GM21737 (cell line): Measurements from ENCODE around the gene ADGRG3.
"Not testable (repeated sequence)": the region's sequence is repeated elsewhere in the genome, so short reads cannot be mapped to it uniquely, and the experiment has no call there.

Experiments
- ATAC-seq: cut with Tn5 transposase; IDR thresholded peaks from one replicate; pipeline ENCODE4 v1.9.1; 2021; ENCODE audit warnings: mild to moderate bottlenecking, moderate library complexity; ENCODE audit not compliant: unreplicated experiment

ADGRG3 gene

DNA sequence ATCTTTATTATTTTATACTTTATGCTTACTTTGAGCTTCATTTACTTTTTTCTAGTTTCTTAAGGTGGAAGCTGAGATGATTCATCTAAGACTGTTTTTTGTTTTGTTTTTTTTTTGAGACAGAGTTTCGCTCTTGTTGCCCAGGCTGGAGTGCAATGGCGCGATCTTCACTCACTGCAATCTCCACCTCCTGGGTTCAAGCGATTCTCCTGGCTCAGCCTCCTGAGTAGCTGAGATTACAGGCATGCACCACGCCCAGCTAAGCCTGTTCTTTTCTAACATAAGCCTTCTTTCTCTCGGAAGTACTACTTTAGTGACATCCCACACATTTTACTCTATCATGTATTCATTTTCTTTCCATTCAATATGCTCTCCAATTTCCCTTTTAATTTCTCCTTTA is 44.5 kb downstream of the ADGRG3 start:
- not testable (repeated sequence) for ATAC-seq

DNA sequence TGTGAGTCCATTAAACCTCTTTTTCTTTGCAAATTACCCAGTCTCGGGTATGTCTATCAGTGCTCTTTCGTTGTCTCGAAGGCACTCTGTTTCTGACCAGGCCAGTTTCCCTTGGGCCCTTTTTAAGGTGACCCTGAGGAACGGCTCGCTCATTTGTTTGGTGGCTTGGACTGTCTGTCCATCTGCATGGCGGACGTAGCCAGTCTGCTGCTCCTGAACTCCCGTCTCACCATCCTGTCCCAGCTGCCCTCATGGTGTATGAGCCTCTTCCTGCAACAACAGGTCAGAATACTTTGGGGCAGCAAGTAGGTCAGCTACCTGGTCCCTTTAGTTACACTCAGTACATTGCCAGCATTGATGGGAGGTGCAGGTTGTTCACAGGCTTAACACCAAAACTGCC is 45.5 kb downstream of the ADGRG3 start:
- ATAC-seq, result no peak

DNA sequence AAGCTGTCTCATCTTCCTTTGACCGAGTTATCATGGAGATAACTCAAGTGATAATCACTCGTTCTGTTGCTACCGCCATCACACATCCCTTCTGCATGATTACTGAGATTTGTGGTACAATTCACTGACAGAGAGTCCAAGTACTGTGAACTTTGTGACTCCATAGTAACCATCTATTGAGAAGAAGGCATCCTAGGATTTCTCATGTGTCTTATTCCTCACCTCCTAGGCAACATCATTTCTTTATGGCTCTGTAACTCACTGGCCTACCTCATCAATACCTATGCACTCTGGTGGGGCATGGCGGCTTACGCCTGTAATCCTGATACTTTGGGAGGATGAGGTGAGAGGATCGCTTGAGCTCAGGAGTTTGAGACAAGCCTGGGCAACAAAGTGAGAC is 45.9 kb downstream of the ADGRG3 start:
- ATAC-seq, result no peak

DNA sequence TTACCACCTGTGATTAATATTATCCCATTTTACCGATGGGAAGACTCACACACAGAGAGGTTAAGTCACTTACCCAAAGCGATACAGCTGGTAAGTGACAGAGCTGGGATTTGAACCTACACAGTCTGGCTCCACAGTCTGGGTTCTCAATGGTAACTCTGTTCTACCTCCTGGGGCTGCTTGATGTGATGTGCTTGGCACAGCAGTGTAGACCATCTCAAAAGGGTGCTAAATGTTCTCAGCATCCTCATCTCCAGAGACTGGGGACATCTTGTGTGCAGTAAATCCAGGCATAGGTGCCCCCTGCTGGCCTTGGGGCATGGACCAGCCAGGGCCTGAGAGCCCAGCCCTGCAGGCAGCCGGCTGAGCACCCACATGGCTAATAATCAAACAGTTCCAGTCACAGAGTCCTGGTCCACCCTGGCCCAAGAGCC is 52.1 kb downstream of the ADGRG3 start:
- no peak for ATAC-seq

DNA sequence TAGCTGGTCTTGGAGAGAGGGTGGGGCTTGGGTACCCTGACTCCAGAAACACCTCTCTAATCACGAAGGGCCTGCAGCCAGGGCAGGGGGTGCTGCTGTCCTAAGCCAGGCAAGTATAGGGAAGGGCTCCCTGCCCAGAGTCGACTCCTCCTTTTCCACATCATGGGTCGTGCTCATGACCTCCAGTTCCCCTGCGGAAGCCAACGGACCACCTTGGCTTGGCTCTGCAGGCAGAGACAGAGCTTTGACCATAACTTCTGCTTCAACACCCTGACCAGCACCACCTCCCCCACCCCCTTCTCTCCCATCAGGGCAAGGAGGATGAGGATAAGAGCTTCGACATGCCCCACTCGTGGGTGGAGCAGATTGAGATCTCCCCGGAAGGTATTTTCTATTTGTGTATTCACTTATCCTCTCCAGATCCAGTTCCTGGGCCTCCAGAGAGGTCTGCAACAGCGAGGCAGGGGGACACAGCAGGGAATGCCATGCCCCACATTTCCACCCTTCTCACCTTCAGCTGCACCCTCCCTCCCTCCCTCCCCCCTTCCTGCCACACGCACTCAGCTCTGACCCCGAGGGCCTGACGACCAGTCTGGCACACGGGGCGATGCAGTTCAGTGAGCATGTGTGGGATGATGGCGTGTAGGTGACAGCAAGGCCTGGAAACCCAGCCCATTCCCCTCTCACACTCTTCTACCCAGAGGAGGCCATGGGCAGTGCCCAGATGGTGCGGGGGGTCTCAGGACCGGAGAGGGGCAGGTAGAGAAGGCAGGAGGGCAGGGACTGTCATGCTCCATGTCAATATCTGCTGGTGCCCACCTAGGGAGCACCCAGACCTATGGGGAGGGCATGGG is 53.5 kb downstream of the ADGRG3 start:
- ATAC-seq, result no peak

DNA sequence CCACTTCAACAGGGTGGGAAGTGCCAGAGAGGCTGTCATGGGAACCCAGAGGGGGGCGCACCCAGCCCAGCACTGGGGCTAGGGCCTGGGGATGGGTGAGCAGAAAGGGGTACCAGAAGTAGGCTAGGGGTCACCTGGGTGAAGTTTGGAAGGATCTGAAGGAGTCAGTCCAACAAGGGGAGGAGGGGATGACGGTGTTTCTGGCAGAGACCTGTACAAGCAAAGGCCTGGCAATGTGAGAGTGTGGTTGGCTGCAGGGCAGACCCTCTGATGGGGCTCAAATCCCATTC is 54.0 kb downstream of the ADGRG3 start:
- no peak for ATAC-seq

DNA sequence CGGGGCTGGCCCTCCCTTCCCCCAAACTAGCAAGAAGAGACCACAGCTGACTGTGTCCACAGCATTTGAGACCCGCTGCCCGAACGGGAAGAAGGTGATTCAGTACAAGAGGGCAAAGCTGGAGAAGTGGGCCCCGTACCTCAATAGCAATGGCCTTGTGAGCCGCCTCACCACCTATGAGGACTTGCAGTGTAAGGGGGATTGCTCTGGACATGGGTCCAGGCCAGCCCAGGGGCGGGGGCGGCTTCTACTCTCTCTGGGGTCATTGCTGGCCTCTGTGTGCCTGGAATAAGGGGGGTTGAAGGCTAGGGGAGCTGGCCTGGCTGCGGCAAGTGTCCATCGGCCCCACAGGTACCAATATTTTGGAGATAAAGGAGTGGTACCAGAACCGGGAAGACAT is 54.5 kb downstream of the ADGRG3 start:
- ATAC-seq, result no peak

DNA sequence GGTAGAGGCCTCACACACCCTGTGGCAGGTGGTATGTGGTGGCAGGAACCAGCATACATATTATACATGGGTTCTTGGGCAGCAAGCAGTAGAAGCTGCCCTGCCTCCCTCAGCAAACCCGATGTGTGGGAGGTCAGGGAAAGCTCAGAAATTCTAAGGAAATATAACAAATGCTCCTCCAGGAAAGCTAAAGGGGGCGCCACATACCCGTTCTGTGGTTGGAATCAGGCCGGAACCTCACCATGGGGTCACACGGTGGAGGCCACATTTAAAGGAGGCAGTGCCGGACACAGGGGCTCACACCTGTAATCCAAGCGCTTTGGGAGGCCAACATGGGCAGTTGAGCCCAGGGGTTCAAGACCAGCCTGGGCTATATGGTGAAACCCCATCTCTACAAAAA is 55.1 kb downstream of the ADGRG3 start:
- ATAC-seq, result no peak

DNA sequence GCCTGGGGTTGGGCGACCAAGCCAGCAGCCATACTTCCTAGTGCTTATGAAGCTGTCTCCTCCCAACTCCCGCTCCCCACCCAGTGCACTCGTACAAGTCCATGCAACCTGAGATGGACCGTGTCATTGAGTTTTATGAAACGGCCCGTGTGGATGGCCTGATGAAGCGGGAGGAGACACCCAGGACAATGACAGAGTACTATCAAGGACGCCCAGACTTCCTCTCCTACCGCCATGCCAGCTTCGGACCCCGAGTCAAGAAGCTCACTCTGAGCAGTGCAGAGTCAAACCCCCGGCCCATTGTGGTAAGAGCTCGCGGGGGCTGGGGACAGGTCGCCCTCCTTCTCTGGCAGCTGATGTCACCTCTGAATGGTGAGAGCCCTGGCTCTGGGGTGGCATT is 56.4 kb downstream of the ADGRG3 start:
- ATAC-seq, result no peak

DNA sequence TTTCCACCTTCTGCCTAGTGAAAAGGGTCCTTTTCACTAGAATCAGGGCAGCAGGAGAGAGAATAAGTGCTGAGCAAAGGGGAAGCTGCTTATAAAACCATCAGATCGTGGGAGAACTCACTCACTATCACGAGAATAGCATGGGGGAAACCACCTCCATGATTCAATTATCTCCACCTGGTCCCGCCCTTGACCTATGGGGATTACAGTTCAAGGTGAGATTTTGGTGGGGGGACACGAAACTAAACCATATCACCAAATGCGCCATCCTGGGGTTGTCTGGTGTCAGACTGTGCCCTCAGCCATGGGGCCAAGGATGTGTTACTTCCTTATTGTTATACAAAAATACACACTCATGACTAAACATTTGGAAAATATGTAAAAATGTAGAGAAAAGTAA is 57.0 kb downstream of the ADGRG3 start:
- no peak for ATAC-seq

DNA sequence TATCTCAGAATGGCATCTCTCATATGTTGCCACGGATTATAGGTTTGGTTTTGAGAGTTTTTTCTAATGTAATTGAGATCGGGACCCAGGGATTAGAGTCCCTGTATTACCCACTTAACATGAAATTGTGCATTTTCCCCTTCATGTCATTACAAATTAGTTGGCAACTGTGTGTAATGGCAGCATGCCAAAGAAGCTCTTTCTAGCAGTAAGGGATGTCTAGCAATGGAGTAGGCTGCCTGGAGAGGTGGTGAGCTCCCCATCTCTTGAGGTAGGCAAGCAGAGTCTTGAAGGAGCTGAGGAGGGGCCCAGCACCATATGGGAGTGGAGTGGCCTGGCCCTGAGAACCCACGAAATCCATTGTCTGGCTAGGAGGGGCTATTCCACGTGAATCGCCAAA is 57.4 kb downstream of the ADGRG3 start:
- ATAC-seq, result no peak

DNA sequence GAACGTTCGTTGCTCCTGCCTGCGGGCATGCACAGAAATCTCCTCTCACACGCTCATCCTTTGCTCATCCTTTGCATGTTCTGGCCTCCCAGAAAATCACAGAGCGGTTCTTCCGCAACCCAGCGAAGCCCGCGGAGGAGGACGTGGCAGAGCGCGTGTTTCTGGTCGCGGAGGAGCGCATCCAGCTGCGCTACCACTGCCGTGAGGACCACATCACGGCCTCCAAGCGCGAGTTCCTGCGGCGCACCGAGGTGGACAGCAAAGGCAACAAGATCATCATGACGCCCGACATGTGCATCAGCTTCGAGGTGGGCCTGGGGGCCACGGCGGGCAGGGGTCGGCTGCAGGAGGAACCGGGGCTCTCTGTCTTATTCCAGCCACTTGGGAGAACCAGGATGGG is 57.9 kb downstream of the ADGRG3 start:
- no peak for ATAC-seq

DNA sequence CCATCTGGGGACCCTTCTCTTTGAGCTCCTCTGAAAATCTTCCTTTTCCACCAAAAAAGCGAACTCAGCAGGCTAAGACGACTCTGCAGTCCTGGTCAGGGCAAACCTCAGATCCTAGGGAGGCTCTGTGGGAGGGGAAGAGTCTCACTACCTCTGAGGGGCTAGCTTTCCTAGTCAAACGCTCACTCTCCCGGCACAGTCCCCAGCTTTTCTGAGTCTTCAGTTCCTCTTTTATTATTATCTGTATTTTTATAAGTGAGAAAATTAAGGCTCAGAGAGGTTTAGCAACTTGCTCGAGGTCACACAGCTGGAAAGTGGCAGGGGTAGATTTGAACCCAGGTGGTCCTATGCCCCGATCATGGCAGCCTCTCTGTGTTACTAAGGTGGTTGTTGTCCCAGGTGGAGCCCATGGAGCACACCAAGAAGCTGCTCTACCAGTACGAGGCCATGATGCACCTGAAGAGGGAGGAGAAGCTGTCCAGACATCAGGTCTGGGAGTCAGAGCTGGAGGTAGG is 58.4 kb downstream of the ADGRG3 start:
- no peak for ATAC-seq

DNA sequence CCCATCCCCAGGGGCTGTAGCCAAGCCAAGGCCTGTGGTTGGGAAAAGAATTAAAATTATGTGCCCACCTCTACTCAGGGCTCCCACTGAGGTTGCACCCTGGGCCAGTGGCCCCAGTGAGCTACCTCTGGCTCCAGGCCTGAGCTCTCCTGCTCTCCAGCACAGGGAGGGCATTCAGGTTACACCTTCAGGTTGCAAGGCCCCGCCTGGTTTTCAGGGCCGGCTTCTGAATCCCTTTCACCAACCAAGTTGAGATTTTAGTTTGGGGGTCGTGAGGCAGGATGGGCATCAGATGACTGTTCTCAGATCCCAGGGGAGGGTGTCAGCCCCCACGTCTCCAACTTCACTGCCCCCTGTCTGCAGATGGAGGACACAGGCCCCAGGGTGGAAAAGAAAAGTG is 59.5 kb downstream of the ADGRG3 start:
- no peak for ATAC-seq

DNA sequence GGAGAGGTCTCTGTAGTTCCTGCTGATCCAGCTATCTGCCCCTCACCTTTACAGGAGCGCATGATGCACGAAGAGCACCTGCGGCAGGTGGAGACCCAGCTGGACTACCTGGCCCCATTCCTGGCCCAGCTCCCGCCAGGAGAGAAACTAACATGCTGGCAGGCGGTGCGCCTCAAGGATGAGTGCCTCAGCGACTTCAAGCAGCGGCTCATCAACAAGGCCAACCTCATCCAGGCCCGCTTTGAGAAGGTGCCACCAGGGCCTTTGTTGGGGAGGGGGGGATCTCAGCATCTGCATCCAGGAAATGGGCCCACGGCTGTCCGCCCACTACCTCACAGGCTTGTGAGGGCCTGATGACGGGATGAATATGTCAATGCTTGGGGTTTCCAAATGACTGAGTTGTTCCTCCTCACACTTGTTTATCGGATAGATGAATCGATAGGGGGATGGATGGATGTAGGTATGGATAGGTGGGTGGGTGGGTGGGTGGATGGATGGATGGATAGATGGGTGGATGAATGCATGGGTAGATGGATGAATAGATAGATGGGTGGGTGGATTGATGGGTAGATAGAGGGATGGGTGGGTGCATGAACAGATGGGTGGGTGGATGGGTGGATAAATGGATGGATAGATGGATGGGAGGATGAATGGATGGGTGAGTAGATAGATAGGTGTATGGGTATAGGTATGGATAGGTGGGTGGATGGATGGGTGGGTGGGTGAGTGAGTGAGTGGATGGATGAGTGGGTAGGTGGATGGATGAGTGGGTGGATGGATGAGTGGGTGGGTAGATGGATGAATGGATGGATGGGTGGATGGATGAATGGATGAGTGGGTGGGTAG is 60.5 kb downstream of the ADGRG3 start:
- ATAC-seq, result no peak

DNA sequence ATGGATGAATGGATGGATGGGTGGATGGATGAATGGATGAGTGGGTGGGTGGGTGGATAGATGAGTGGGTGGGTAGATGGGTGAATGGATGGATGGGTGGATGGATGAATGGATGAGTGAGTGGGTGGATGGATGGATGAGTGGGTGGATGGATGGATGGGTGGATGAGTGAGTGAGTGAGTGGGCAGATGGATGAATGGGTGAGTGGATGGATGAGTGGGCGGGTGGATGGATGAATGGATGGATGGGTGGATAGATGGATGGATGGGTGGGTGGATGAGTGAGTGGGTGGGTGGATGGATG is 61.0 kb downstream of the ADGRG3 start:
- no peak for ATAC-seq

DNA sequence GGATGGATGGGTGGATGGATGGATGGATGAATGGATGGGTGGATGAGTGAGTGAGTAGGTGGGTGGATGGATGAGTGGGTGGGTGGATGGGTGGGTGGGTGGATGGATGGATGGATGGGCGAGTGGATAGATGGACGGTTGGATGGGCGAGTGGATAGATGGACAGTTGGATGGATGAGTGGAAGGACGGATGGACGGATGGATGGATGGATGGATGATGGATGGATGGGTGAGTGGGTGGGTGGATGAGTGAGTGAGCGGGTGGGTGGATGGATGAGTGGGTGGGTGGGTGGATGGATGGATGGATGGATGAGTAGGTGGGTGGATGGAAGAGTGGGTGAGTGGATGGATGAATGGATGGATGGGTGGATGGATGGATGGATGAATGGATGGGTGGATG is 61.7 kb downstream of the ADGRG3 start:
- ATAC-seq, result not testable (repeated sequence)

DNA sequence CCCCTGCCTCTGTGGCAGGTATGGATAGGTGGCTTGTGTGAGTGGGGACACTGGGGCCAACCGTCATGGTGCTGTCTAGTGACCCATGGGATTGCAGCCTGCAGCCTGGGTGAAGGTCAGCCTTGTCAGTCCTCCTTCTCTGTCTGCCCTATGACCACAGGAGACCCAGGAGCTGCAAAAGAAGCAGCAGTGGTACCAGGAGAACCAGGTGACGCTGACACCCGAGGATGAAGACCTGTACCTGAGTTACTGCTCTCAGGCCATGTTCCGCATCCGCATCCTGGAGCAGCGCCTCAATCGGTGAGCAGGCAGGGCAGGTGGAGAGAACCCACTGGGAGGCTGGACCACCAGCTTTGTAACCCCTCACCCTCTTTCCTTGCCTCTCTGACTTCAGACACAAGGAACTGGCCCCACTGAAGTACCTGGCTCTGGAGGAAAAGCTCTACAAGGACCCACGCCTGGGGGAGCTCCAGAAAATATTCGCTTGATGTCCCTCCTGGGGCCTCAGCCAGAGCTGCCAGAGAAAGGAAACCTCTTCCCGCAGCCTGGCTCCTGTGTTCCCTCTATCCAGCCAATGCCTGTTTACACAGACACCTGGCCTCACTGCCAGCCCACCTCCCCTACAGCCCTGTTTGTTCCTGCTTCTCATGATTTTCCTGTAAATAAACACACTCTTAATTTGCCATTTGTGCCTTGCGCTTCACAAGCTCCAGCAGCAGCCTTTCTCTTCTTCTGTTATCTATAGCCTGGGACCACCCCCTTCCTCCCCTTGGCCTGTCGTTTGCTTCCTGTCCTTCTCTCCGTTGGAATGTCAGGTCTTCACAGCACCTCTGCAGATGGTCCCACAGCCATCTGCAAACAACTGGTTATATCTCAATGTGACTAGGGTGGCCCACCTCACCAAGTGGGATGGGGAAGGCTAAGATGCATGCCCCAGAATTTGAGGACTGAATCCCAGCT is 62.9 kb downstream of the ADGRG3 start:
- ATAC-seq, result no peak

DNA sequence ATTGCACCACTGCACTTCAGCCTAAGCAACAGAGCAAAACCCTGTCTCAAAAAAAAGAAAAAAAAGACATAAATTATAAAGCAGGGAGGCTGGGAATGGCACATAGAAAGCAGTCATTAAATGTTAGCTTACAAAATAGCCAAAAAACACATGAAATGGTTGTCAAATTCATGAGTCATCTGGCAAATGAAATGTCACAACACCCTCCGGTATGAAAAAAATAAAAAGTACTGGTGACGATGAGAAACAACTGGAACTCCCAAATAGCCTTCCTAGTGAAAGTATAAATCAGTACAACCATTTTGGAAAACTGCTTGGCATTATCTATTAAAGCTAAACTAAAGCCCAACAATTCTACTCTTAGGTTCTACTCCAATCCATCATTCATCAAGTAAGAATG is 63.9 kb downstream of the ADGRG3 start:
- ATAC-seq, result no peak

DNA sequence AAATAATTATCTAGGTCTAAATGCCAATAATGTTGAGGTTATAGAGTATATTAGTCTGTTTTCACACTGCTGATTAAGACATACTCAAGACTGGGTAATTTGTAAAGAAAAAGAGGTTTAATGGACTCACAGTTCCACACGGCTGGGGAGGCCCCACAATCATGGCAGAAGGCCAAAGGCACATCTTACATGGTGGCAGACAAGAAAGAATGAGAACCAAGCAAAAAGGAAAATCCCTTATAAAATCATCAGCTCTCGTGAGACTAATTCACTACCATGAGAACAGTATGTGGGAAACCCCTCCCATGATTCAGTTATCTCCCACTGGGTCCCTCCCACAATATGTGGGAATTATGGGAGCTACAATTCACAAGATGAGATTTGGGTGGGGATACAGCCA is 64.6 kb downstream of the ADGRG3 start:
- no peak for ATAC-seq

DNA sequence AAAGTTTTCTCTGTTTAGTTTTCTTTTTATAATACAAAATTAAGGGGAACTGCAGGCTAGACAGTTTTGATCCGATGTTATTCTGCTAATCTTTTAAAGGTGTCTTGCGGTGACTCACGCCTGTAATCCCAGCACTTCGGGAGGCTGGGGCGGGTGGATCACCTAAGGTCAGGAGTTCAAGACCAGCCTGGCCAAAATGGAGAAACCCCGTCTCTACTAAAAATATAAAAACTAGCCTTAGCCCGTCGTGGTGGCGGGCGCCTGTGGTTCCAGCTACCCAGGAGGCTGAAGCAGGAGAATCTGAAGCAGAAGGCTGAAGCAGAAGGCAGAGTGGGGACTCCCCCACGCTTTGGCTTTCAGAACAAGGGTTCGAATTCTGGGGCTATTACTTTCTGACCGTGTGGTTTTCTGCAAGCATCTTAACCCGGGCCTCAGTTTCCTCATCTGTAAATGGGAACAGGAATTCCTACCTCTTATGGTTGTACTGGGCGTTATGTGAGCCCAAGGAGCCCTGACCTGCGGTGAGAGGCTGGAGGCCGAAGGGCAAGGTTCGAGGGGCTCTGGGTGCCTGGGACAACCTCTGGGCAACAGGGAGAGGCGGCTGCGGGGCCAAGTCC is 66.3 kb downstream of the ADGRG3 start:
- no peak for ATAC-seq
